GM20431 (cell line): ENCODE results near the gene JUNB.

Experiments
- in situ Hi-C: fragments of 300-500 bp; cut with MseI, MboI; formaldehyde crosslinking; loops from one replicate; pipeline ENCODE4 v1.15.0; 2020; ENCODE audit warnings: low sequenced_read_pairs; ENCODE audit not compliant: unreplicated experiment

JUNB gene

GRCh38 chr19:12772323-12772722 lies 19.0 kb upstream of the JUNB start:
- in situ Hi-C loops, result no loop called here

DNA sequence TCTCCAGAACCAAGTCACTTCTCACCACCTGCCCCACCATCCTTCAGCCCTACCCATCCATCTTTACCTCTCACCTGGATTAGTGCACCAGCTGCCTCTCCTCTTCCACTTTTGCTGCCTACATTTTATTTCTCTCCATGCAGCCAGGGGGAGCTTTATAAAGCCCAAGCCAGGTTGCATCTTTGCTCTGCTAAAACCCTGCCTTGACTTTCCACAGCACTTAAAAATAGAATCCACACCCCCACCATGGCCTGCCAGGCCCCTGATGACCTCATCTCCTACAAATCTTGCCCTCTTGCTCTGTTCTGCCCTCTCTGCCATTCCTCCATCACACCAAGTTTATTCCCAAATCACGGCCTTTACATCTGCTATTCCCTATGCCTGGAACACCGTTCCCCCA lies 17.7 kb upstream of the JUNB start:
- in situ Hi-C loops, result no loop called here

DNA sequence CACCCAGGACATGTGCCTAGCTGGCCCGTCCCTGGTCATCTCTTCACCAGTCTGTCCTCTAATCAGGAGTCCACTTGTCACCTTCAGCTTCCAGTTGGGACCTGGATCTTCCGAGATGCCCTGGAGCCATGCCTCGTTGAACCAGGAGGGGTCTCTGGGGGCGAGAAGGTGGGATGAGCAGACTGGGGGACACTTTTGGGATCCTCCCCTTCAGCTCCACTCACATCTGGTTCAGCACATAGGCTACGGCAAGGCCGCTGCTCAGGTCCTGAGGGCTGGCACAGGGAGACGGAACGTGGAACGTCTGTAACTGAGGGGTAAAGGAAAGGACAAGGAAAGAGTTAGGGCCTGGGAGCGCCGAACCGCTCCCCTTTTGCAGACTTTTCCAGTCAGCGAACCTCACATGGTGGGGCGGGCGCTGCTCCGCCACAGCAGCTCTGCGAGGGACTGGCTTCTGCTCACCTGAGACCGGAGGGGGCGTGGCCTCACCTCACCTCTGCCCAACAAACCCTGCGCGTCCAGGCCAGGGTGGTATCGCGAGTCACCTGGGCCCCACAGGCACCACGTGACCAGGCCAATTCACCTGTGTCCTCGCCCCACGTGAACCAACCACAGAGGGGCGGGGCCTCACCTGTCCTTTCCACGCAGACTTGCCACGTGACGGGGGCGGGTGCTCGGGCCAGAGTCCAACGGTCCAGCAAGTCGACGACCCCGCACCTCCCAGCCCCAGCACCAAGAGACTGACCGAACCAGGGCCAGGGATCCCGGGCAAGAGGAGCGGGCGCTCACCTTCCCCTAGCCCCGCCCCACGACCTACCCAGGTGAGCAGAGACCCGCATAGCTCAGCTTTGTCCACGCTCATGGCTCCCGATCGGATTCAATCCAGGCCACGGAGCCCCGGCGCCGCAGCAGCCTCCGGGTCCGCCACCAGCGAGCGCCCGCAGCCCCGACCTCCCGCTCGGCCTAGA lies 16.4 kb upstream of the JUNB start, which contains the start of gene HOOK2:
TSS of gene HOOK2 (minus strand) at position 965 of the 968 bp plus-strand sequence. CDS start at position 862, 103 bp downstream.
- in situ Hi-C loops, result no loop called here

GRCh38 chr19:12777217-12778016 lies 13.9 kb upstream of the JUNB start:
- in situ Hi-C loops, result no loop called here

DNA sequence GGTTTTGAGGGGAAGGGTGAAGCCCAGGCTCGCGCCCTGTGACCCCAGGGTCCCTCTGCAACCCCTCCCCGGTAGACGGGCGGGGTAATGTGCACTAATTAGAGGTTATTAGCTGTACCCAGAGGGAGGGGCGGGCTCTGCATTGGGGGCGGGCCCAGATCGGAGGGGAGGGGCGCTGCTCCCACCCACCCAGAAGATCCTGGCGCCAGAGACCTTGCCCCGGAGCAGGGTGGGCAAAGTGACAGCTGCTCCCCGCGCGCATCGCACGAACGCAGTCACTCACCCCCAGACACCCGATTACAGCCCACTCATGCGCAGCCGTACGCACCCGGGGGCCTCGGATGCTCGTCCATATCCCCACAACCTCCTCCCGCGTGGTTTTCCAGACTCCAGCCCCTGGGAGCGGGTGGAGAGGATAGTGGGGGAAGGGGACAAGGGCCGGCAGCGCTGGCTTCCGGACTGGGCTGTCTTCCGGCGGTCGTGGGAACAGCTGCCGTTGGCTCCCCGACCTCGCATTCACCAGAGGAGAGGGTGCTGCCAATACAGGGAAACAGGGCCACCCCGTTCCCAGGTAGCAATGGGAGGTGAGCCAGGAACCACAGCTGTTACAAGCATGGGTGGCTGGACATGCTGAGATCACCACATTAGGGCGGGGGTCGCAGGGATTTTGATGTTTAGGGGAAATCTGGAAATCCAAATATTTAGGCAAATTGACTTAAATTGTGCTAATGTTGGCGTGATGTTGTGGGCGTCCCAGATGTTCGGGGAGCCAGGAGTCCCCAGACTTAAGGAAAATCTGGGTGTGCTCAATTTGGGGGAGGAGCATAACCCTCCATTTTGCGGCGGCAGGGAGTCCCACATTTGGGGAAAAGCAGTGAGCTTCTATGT lies 13.0 kb upstream of the JUNB start:
- in situ Hi-C loops, result no loop called here

DNA sequence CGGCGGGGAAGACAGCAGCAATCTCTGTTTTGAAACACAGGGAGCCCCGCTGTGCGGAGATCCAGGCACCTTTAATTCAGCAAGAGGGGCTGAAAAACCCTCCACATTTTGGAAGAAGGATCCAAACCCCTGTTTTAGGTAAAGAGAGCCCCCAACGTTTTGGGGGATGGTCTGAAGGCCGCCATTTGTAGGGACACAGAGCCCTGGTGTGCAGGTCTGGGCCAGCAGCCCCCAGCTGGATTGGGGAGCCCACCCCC lies 12.5 kb upstream of the JUNB start:
- in situ Hi-C loops, result no loop called here

- in situ Hi-C loops, result no loop called here
Observed at GRCh38 chr19:12779162-12779993, 11.9 kb upstream of the JUNB start.

DNA sequence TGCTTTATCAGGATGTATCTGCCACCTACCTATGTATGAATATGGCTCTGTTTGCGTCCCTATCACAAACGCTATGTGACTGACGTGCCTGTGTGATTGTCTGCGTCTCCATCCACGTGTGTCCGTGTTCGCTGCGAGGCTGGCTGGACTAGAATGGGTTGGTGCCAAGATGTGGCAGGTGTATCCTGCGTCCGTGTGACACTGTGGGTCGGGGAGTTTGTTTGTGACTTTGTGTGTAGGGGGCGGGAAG lies 9.2 kb upstream of the JUNB start:
- in situ Hi-C loops, result no loop called here

- in situ Hi-C loops, result no loop called here
Observed at GRCh38 chr19:12782424-12783290, 8.6 kb upstream of the JUNB start.

DNA sequence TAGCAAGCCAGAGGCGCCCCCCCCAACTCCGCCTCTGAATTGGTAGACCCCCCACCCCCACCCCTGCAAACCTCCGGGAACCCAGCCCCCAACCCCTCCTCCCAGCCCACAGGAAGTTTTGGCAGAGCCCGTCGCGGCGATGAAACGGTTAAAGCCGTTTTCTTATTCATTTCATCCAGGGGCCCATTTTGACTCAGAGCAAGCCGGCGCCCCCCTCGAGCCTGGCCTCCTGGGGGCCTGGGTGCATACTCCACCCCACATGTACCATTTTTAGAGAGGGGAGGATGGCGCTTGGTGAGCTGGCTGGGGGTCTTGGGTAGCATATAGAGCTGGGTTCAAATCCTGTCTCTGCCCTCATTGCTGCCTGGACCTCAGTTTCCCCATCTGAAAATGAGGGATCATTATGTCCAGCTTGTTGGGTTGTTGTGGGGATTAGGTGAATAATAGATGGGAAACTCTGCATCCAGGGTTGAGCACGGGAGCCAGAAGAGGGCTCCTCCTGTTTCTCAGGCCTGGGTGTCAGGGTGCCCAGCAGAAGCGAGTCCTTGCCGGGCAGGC lies 7.9 kb upstream of the JUNB start:
- in situ Hi-C loops, result no loop called here

GRCh38 chr19:12783849-12784393 lies 7.4 kb upstream of the JUNB start:
- in situ Hi-C loops, result no loop called here

DNA sequence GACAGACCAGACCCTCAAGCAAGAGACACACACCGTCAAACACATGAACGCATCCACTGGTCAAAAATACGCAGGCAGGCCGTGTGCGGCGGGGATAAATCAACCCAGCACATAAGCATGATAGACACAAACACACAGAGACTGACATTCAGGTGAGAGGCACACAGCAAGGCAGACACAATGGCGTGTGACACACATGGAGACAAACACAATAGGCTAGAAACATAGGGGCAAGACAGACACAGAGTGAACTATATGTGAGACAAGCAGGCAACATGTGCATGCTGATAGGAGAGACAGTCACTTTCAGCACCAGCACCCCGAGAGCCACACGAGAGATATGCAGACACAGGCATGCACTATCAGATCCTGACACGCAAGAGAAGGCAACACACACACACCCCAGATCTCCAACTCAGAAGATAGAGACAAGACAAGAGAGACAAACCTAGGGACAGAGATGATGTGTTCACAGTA lies 6.9 kb upstream of the JUNB start:
- in situ Hi-C loops, result no loop called here

DNA sequence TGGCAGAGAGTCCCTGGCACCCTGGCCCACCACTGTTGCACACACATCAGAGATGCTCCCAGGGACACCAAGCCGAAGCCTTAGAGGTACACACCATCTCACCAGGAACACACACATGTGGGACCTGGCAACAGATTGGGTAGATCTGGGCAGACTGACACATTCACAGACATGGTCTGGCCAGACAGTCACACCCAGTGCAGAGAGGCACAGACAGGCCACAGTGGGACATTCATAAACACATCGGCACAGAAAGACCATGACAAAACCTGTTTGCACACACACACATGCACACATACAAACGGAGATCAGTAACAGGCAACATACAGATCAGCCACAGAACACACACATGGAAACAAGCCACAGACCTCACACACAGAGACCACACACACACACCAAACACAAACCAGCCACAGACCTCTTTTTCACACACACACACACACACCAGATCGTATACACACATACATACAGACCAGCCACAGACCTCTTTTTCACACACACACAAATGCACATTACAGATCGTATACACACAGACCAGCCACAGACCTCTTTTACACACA lies 6.3 kb upstream of the JUNB start:
- in situ Hi-C loops, result no loop called here

DNA sequence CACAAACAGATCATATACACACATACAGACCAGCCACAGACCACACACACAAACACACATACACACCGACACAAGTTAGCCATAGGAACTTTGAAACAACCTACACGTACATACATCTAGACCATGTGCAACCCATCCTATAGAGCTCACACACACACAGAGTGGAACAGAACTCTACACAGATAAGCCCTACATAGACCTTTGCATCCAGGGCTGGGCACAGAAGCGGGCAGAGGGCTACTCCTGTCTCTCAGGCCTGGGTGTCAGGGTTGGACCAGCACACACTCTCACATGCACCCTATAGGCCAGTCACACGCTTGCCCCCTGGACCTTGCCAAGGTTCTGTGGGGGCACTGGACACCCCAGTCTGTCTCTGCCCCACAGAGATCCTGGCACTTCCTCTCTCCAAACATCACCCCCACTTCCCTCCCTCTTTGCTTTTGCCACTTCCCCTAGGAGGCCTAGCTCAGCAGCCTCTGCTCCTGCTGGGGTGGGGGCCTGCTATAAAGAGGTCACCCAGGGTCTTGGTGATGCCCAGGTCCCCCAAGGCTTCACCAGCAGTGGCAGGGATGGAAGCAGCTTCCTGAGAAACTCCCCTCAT lies 5.8 kb upstream of the JUNB start:
- in situ Hi-C loops, result no loop called here

DNA sequence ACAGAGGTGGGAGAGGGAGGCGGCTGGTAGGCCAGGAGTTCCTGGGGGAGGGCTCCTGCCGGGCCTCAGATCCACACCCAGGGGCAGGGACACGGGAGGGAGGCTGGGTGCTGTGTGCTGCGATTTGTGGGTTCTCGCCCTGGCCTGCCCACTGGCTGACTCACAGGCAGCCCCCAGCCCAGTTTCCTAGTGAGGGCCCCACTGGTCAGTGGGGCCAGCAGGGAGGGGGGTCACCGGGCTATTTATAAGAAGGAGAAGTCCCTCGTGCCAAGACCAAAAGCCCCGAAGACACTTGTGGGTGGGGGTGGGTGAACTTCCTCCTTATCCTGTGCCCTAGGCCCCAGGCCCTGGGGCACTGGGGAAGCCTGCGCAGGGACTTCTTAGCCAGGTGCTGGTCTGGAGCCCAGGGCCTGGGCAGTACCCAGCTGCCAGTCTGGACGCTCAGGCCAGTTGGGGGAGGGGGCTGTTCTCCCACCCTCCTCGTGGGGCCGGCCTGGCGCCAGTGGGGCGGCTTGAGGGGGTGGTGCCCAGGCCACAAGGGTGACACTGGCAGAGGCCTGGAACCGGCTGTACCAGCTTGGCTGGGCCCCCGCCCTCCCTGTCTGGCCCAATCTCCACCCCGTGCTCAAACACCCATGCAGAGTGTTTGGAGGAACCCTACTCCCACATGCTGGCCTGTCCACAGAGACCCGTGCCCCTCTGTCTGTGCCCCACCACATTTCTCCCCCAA lies 5.0 kb upstream of the JUNB start:
- in situ Hi-C loops, result no loop called here

- in situ Hi-C loops, result no loop called here
Observed at GRCh38 chr19:12786952-12787351, 4.3 kb upstream of the JUNB start.

DNA sequence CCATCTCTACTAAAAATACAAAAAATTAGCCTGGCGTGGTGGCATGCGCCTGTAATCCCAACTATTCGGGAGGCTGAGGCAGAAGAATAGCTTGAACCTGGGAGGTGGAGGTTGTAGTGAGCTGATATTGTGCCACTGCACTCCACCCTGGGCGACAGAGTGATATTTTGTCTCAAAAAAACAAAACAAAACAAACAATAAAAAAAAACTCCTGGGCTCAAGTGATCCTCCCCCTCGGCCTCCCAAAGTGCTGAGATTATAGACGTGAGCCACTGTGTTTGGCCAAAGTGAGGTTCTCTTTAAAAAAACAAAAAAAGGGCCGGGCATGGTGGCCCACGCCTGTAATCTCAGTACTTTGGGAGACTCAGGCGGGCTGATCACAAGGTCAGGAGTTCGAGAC lies 3.8 kb upstream of the JUNB start:
- in situ Hi-C loops, result no loop called here
